CD4-positive, alpha-beta T cell treated with Interferon gamma for 1 hour (primary cell): ENCODE data around the gene DDX52.
A peak's percentile ranks its signal among the peaks of the same experiment; 100 is the strongest.
"Not testable (repeated sequence)": the region's sequence is repeated elsewhere in the genome, so short reads cannot be mapped to it uniquely, and the experiment has no call there.

Source experiments
- DNase-seq: peaks from one replicate; pipeline ENCODE4 v3.0.0-alpha.2; 2020

DDX52 gene, protein sequence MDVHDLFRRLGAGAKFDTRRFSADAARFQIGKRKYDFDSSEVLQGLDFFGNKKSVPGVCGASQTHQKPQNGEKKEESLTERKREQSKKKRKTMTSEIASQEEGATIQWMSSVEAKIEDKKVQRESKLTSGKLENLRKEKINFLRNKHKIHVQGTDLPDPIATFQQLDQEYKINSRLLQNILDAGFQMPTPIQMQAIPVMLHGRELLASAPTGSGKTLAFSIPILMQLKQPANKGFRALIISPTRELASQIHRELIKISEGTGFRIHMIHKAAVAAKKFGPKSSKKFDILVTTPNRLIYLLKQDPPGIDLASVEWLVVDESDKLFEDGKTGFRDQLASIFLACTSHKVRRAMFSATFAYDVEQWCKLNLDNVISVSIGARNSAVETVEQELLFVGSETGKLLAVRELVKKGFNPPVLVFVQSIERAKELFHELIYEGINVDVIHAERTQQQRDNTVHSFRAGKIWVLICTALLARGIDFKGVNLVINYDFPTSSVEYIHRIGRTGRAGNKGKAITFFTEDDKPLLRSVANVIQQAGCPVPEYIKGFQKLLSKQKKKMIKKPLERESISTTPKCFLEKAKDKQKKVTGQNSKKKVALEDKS

DNA sequence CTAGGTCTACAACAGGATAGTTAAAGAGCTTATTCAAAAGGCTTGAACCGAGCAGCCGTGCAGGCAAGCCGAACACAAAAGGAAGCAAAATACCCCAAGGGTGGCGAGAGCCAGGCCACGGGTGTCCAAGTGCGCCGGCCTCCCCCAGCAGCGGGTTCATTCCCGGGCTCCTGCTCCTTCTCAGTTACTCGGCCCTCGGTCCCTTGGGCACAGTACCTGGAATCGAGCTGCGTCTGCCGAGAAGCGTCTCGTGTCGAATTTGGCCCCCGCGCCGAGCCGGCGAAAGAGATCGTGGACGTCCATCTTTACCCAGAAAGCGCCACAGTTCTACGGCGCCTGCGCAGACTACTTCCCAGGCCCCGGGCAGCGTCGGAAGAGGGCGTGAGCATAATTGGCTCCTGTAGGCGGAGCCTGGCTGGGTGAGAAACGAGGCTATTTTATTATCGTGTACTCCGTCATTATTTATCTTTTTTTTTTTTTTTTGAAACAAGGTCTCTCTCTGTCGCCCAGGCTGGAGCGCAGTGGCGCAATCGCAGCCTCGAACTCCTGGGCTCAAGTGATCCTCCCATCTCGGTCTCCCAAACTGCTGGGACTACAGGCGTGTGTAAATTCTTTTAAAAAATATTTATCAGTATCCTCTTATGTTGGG, at the start of gene DDX52:
Gene DDX52 (minus strand): TSS at position 329 of the 649 bp plus-strand sequence. CDS start 26 bp downstream, at position 303.
- peak; percentile 91 for DNase-seq

DNA sequence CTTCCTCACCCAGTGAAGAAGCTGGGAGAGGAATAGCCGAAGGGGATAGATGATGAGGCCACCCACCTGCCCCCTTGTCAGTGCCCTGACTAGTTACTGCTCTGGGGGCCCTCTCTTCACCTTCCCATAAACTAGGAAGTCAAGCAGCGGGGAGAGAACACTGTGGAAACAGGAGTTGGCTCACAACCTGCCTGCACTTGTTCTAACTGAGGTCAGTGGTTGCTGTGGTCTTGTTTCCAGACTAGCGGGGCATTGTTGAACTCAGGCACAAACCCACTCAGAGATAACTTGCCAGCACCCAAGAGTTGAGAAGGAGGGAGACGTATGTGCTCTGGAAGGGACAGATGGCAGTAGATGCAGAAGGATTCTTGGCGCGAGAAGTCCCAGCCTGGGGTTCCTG, 48.6 kb upstream of the DDX52 start:
- no peak for DNase-seq

GRCh38 chr17:37689317-37689716, 46.1 kb upstream of the DDX52 start:
- DNase-seq = no peak

DNA sequence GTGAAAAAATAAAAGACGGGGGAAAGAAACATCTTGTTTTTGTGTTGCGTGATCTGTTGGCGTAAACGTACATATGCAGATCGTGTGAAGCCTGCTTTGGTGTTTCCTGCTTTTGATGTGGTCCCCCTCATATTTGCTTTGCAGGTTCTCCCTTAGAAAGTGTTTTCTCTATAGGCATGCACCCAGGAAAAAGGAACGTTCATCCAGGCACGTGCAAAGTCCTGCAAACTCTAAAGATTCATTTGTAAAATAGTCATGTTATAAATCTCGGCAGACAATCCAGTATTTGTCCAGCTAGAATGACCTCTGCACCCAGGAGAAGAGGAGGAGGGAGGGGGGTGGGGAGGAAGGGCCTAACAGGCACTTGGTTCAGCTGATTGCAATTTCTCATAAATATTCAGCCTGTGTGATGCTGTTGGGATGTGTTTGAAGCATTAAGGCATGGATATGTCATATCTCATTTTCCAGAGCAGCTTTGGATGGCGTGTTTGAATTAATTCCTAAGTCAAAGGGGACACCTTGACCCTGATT, 40.3 kb upstream of the DDX52 start:
- no peak for DNase-seq

- DNase-seq = no peak
Measured at GRCh38 chr17:37682007-37682406, 38.8 kb upstream of the DDX52 start.

GRCh38 chr17:37679995-37680394, 36.7 kb upstream of the DDX52 start:
- DNase-seq = not testable (repeated sequence)

GRCh38 chr17:37678036-37678435, 34.8 kb upstream of the DDX52 start:
- no peak for DNase-seq

DNA sequence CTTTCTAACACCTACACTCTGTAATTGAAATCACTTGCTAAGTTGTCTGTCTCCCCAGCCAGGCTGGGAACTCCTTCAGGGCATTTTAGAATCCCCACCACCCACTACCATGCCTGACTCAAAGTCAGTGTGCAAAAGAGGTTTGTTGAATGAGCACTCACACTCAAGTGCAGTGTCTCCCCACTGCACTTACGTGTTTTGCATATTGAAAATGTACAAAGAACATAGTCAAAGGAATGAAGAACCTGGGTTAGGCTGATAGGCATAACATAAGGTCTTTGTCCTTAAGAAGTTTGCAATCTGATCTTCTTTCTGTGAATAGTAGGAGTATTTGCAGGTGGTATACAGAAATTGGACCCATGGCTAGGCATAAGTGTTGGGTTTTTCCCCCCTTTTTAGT, 33.8 kb upstream of the DDX52 start:
- DNase-seq = no peak

- DNase-seq = no peak
Measured at GRCh38 chr17:37676115-37676925, 33.1 kb upstream of the DDX52 start.

GRCh38 chr17:37674511-37674910, 31.3 kb upstream of the DDX52 start:
- DNase-seq = no peak

GRCh38 chr17:37673386-37673785, 30.1 kb upstream of the DDX52 start:
- DNase-seq = no peak

- DNase-seq = no peak
Measured at GRCh38 chr17:37672548-37673078, 29.4 kb upstream of the DDX52 start.

DNA sequence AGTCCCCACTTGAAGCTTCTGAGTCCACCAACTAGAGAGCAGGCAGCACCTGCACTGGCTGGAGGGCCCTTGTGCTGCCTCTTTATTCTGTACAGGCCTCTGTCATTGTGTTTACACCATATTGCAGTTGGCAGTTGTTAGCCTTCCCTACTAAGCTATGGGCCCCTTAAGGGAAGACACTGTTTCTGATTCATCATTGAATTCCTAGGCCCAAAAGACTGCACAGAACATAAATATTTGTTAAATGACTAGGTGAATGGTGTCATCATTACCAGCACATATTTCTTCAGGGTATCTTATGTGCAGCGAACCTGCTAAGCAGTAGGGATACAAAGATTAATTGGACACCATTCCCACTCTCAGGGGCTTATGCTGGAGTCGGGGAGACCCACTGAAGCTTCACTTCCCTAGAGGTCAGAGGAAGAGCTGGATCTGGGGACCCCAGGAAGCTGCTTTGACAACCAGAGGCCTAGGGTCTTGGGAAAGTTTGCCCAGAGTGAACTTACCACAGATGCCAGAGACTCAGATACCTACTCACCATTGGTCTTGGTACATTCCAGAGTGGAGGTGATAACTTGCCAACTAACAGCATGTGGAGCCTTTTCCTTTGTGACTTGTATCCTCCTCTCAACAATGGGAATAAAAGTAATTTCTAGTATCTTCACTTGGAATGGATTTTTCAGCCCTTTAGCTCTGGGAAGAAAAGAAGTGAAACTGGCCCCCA, 28.7 kb upstream of the DDX52 start:
- DNase-seq = no peak

- DNase-seq = no peak
Measured at GRCh38 chr17:37671028-37671823, 28.0 kb upstream of the DDX52 start.

GRCh38 chr17:37667039-37667438, 23.8 kb upstream of the DDX52 start:
- no peak for DNase-seq

GRCh38 chr17:37664214-37664613, 21.0 kb upstream of the DDX52 start:
- DNase-seq = no peak

GRCh38 chr17:37662353-37662752, 19.1 kb upstream of the DDX52 start:
- no peak for DNase-seq

- DNase-seq = no peak
Measured at GRCh38 chr17:37661400-37662014, 18.3 kb upstream of the DDX52 start.

DNA sequence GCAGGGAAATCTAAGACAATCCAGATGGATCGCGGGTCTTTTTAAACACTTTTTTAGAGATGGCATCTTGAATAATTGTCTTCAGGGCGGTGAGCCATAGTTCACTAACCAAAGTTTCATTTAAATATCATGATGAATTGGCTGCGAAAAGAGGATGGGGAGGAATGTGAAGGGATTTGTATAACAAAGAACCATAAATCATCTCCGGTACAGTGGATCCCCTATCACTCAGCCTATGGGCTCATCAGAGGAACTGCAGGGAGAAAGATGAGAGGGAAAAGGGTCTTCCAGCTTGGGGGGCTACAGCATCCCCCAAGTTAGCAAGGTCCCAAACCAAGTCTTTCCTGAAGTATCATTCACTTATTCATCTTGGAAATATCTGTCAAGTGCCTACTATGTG, 16.7 kb upstream of the DDX52 start:
- no peak for DNase-seq

DNA sequence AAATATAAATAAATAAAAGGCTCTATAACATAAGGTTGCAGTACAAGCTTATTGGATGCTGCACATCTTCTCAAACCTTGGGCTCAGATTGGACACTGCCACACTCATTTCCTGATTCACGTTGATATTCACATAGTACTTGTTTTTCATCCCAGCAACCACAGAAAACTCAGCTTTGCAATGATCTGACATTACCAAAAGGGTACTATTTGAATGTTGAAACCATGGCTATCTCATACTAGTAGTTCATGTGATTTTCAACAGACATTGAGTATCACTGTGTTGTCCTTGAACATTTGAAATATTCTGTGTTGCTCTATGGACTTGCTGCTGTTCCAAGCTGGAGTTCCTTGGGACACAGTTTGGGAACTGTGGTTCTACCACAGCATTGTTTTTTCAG, 14.0 kb upstream of the DDX52 start:
- DNase-seq = no peak

GRCh38 chr17:37651849-37652248, 8.6 kb upstream of the DDX52 start:
- DNase-seq = no peak
